Measurements from ENCODE around the gene HDHD3.
"Not testable (repeated sequence)": the region's sequence is repeated elsewhere in the genome, so short reads cannot be mapped to it uniquely, and the experiment has no call there.

HDHD3 gene

DNA sequence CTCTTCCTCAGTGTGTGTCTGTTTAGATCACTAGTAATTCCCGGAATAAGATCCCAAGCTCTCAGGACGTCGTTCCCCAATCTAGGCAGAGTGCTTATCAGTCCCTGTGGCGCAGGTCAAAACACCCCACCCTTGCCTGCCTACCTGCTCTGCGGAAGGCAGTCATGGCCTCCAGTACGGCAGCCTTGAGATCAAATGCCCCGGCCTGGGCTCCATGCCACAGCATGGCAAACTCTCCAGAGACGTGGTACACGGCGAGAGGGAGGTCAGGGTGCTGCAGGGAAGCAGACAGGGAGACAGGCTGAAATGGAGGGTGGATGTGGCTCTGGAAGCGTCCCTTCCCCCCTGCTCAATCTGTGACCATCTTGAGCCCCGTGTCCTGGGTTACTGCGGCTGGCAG, 12.0 kb upstream of the HDHD3 start:
- DNase-seq: no peak

DNA sequence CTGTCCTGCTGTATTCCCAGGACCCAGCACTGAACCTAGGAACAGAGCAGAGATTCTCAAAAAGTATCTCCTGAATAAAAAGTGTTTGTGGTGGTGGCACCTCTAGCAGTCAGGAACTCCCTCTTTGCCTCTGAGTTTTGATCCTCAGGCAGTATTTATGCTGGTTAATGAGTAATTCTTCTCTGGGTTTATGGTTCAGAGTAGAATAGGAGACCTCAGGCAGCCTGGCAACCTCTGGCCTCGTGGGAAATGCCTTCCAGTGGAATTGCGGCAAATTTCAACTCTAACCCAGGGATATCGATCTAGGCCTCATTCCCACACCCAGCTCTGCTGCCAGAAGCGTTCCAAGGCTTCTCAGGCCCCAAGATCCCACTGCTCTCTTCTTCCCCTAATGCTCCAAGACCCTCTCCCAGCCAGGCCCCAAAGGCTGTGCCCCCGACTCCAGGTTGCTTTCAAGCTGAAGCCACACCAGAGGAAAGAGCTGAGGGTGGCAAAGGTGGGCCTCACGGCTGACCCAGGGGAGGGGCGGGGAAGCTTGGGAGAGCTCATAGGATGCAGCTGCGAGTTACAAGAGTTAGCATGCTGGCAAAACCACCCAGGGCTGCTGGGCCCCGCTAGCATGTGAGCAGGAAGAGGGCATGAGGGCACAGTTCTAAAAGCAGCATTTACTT, 10.9 kb upstream of the HDHD3 start:
- no peak for DNase-seq

DNA sequence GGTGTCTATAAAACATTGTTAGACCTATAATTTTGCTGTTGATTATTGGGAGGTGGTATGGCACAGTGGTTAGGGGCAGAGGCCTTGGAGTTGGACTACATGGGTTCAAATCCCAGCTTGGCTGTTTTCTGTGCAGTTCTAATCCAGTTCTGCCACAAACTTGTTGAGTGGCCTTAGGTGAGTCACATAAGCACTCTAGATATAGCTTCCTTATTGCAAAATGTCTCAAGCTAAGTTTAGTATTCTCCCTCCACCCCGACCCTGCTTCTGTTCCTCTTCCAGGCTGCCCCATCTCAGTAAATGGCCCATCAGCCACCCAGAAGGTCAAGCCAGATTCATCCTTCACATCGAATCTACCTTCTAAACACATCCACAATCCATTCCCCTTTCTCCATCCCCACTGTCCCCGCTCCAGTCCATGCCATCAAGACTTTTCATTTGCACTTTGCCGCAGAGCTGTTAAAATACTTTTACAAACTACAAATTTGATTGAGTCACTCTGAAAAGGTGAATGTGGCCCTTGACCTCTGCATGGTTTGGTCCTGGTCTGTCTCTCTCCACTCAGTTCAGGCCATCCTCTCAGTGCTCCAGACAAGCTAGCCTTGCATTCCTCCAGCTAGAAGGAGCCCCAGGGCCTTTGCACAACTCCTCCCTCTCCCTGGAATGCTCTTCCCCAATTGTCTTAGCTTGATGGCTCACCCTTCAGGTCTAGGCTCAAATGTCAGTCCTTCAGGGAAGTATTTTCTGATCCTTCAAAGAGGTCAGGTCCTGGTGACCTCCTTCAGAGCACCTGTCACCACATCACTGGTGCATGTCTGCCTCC, 10.0 kb upstream of the HDHD3 start:
- DNase-seq: no peak

DNA sequence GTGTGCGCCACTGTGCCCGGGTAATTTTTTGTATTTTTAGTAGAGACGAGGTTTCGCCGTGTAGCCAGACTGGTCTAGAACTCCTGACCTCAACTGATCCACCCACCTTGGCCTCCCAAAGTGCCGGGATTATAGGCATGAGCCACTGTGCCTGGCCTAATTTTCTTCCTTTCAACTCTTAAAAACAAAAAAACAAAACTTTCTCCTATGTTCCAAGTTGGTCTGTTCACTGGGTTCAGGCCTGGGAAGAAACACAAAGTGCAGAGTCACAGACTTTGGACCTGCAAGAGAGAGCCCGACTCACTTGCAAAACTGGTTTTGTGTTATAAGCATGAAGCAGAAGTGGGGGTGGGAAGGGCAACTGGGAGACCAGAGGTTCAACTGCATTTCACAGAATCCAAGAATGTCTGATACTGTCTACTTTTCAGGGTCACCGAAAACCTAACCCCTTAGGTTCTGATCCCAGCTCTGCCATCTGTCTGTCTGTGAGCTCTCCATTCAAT, 5.2 kb upstream of the HDHD3 start:
- DNase-seq: peak; percentile 4 to 48

DNA sequence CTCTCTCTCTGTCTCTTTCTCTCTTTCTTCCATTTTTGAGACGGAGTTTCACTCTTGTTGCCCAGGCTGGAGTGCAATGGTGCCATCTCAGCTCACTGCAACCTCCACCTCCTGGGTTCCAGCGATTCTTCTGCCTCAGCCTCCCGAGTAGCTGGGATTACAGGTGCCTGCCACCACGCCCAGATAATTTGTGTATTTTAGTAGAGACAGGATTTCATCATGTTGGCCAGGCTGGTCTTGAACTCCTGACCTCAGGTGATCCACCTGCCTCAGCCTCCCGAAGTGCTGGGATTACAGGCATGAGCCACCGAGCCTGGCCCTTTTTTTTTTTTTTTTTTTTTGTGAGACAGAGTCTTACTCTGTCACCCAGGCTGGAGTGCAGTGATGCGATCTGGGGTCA, 4.7 kb upstream of the HDHD3 start:
- DNase-seq: not testable (repeated sequence)

DNA sequence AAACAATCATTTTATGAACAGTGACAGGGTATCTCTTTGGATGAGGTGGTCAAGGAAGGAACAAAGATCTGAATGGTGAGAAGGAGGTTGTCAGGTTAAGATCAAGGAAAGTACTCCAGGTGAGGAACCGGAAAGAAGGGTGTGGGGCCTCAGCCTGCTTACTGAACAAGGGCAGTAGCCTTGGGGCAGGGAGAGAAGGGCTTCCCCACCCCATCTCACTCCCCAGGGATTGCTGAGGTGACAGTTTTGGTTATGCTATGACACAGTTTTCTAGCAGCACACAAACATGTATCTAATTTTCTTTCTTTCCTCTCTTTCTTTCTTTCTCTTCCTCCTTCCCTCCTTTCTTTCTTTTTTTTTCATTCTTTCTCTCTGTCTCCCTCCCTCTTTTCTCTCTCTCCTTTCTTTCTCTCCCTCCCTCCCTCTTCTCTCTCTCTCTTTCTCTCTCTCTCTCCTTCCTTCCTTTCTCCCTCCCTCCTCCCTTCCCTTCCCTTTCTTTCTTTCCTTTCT, 4.1 kb upstream of the HDHD3 start:
- DNase-seq: no peak

DNA sequence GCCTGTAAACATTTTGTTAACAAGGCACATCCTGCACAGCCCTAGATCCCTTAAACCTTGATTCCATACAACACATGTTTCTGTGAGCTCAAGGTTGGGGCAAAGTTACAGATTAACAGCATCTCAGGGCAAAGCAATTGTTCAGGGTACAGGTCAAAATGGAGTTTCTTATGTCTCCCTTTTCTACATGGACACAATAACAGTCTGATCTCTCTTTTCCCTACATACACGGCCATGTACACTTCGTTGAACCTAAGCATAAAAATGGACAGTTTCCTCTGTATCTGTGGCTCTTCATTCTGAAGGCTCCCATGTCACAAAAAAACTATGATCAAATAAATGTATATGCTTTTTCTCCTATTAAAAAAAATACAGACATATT, 3.0 kb upstream of the HDHD3 start:
- DNase-seq: not testable (repeated sequence)

DNA sequence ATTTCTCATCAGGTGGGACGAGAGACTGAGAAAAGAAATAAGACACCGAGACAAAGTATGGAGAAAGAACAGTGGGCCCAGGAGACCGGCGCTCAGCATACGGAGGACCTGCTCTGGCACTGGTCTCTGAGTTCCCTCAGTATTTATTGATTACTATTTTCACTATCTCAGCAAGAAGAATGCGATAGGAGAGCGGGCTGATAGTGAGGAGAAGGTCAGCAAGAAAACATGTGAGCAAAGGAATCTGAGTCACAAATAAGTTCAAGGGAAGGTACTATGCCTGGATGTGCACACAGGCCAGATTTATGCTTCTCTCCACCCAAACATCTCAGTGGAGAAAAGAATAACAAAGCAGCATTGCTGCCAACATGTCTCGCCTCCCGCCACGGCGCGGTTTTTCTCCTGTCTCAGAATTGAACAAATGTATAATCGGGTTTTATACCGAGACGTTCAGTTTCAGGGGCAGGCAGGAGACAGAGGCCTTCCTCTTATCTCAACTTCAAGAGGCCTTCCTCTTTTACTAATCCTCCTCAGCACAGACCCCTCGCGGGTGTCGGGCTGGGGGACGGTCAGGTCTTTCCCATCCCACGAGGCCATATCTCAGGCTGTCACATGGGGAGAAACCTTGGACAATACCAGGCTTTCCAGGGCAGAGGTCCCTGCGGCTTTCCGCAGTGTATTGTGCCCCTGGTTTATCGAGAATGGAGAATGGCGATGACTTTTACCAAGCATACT, 2.5 kb upstream of the HDHD3 start:
- not testable (repeated sequence) for DNase-seq

DNA sequence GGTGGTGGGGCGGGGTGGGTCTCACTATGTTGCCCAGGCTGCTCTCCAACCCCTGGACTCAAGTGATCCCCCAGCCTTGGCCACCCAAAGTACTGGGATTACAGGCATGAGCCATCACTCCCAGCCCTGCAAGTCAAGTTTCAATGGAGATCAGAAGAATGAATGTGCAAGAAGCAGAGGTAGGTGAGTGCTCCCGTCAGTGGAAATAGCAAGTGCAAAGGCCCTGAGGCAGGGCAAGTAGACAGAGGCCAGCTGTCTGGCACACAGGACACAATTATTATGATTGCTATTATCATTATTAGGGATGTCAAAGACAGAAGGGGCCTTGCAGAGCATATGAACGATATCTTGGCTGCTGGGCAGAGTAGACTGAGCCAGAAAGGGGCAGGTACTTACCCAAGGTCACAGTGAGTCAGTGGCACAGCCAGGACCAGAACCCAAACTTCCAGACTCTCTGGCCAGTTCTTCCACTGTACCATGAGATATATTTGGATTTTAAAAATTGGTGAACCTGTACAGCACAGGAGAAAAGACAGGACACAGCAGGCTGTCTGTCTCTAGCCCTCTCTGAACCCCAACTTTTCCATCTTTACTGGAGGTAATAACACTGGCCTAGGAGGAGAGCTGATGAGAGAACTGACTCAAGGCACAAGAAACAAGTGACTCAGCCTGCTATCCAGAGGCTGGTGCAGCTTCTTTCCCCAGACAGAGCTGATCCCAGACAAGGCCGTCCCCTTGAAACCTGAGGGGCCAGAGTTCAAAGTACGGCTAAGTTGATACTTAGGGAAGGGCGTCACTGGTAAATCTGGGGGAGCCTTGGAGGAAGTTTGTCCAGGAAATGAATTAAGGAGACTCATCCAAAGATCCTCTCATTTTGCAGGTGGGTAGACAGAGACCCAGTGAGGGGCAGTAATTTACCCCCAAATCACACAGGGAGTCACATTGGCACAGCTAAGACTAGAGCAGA, 1.4 kb downstream of the HDHD3 start:
- no peak for DNase-seq

DNA sequence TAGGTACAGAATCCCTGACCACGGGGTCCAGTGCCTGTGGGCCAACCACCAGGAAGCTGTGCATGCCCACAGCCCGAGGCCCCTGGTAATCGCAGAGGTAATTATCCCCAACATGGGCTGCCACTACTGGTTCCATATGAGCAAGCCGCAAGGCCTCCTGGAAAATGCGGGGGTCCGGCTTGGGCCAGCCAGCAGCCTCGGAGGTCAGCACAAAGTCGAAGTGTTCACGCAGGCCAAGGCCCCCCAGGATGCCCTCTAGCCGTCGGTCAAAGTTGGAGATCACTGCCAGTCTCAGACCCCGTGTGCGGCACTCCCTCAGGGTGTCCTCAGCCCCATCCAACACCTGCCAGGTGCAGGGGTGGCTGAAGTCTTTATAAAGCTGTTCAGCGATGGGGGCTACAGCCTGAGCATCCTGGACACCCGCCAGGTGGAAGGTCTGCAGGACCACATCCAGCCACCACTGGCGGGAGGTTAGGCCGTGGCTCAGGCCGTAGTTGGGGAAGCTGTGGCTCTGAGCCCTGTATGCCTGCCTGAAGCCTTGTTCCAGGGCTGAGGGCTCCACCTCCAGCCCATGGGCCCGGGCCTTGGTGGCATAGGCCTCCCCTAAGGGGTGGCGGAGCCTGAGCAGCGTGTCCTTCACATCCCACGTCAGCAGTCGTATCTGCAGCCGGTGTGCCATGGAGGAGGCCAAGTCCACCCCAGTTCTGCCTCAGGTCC, 3.0 kb downstream of the HDHD3 start:
- DNase-seq: no peak

DNA sequence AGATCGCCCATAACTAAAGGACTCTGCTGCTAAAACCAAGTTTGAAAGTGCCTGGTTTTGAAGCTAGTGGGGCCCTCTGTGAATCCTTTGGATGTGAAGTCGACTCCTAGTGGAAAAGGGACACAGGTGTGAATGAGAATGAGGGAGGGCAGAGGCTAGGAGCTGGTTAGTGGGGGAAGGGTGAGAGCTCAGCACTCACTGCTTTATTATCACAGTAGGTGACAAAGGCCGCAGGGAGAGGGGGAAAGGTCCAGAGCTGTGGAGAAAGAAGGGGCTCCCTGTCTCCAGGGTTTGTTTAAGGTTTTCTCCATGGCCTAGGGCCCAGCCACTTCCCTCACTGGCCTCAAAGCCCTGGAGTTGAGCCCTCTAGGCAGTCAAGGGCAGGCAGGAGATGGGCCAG, 3.5 kb downstream of the HDHD3 start:
- DNase-seq: no peak

DNA sequence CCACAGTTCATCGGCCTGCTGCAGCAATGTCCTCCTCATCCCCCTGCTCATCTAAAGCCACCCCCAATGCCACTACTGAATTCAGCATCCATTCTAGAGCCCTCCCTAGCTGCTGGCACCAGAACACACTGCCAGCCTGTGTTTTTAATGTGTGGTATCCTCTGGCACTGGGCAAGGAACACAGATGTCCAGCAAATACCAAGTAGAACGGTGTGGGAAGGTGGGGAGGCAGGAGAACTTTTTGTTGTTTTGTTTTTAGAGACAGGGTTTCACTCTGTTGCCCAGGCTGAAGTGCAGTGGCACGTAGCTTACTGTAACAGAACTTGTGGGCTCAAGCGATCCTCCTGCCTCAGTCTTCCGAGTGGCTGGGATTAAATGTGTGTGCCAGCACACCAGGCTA, 4.7 kb downstream of the HDHD3 start:
- DNase-seq: no peak

DNA sequence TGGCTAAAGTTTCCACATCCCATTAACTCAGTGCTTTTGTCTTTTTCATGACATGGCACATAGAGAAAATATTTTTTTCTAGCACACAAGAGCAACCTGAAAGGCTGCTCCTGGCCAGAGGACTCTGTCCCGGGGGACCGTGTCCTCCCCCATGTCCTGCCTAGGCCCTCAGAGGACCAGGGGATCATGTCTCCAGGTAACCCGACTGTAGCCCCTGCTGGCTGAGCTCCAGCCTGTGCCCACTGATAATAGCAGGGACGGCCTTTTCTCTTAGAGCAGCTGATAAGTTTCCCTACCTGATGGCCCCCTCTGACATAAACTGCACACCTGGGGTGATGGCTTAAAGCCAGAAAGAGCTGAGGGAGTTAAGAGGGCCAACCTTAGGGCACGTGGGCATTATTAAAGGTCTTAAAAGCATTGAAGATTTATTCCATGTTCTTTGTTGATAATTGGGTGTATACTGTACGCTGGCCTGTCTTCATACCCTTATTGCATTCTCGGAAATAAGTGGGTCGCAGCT, 5.9 kb downstream of the HDHD3 start:
- DNase-seq: no peak

DNA sequence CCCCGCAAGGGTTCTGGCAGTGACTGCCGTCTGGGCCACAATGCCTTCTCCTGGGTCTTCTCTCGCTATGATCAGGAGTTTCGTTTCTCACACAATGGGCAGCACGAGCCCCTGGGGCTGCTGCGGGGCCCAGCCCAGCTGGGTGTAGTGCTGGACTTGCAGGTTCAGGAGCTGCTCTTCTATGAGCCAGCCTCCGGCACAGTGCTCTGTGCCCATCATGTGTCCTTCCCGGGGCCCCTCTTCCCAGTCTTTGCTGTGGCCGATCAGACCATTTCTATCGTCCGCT, 7.0 kb downstream of the HDHD3 start:
- no peak for DNase-seq

DNA sequence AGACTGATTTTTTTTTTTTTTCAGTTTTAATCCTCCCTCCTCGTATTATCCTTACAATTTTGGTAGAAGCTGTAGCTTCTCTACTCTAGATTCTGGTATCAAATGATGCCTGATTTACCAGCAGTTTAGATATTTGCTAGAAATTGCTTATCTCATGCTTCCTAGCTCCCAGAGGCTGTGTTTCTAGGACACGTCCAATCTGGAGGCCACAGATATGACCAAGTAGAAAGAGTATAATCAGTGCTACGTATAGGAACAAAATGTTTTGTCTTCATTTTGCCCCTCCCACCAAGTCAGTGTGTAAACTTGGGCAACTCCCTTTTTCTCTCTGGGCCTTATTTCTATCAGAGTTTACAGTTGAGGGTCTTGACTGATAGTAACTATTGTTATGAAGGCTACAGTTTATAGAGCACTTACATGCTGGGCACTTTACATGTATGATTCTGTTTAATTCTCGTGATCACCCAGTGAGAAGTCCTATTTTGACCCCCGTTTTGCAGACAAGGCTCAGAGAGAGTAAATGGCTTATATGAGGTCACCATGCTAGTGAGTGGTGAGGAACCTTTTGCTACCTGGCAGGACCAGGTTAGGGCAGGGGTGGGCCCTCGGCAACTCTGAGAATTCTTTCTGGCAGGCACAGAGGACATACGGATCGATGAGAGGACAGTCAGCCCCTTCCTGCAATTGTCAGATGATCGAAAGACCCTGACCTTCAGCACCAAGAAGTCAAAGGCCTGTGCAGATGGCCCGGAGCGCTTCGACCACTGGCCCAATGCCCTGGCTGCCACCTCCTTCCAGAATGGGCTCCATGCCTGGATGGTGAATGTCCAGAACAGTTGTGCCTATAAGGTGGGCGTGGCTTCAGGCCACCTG, 7.6 kb downstream of the HDHD3 start:
- DNase-seq: no peak

DNA sequence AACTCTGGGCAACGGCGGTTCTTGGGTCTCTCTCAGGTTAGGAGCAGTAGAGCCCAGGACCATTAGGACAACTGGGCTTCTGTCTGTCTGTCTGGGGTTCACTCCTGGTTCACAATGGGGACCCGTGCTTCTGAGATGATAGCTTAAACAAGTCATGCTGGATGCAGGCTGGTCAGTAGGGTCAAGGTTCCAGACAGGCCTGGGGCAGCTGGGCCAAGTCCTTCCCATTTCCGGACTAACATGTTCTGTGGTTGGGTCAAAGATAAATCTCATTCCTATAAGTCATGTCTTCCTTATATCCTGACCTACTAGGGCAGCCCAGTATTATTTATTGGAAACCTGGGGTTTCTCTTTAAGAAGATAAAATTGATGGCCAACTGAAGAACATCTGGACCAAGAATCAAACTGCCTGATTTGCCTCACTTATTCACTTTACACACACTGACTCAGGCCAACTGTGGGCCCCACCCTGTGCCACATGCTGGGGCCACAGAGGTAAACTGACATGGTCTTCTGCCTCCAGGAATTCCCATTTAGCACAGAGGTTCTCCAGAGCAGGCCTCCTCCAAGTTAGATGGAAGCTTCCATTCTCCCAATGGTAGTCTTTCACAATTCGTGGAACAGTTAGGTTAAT, 8.3 kb downstream of the HDHD3 start:
- no peak for DNase-seq

DNA sequence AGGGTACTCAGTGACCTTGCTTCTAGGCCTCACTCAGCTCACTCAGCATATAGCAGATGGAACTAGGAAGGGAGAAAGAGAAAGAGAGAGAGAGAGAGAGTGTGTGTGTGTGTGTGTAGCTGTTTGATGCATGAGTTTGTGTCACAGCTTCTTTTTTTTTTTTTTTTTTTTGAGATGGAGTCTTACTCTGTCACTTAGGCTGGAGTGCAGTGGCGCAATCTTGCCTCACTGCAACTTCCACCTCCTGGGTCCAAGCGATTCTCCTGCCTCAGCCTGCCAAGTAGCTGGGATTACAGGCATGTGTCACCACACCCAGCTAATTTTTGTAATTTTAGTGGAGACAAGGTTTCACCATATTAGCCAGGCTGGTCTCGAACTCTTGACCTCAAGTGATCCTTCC, 11.1 kb downstream of the HDHD3 start:
- not testable (repeated sequence) for DNase-seq

DNA sequence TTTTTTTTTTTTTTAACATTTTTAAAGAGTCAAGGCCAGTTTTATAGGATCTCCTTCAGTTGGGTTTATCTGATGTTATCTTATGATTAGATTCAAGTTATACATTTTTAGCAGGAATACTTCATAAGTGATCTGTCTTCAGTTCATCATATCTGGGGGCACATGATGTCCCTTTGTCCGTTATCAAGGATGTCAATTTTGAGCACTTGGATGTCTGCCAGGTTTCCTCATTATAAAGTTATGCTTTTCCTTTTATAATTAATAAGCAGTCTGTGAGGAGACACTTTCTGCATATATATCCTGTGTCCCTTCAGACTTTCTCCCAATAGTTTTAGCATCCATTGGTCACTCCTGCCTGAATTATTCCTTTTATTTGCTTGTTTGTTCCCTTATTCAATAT, 11.8 kb downstream of the HDHD3 start:
- DNase-seq: no peak

DNA sequence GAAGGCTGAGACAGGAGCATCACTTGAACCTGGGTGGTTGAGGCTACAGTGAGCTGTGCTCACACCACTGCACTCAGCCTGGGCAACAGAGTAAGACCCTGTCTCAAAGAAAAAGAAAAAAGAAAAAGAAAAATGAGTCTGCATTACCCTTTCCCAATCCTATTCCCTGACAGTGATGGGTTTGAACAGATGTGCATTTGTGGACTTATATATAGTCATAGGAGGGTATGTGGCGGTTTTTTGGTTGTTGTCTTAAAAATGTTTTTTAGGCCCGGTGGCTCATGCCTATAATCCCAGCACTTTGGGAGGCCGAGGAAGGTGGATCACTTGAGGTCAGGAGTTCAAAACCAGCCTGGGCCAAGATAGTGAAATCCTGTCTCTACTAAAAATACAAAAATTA, 13.4 kb downstream of the HDHD3 start:
- DNase-seq: no peak

Data from NCI-H526 (cell line).